ENCODE data around the gene NMT1. TPM values are rescaled to one million over a fixed set of nuclear protein-coding genes. Genes with fewer than 3 reads are reported as not detected.

Gene NMT1
- total and polyA plus RNA-seq, 2 experiments from 2014 or later: 95.6 to 298 TPM

DNA sequence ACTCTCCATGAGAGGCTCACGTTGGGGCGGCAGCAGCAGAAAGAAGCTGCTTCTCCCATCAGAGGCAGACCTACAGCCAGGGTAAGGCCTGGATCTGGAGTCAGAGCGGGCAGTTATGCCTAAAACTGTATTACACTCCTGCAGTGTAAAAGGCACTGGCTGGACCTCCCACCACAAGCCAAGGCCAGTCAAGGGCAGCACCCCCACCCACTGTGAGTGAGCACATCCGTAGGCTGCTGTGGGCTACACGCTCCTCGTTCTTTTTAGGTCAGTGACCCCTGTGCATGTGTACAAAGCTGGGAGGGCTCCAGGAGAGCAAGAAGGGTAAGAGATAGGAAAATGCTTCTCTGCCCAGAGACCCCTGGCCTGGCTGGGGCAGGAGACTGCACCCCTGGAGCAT, 30.4 kb upstream of the NMT1 start:
- peaks cover 3% of the 10 kb centered on the region for H3K27me3 Mint-ChIP-seq (ENCODE audit: insufficient read depth, low read depth, poor library complexity)
- no peaks in the 10 kb centered on the region for H3K9me2 ChIP-seq (ENCODE audit: insufficient read depth)
- peaks cover 5% of the 10 kb centered on the region; the same call in 1 of the 2 replicates for H3K36me3 ChIP-seq (ENCODE audit: insufficient read depth)
- no peaks in the 10 kb centered on the region for H3K4me1 Mint-ChIP-seq
- no peaks in the 10 kb centered on the region for H3K27me3 ChIP-seq (ENCODE audit: insufficient read depth)
- no peak overlapping the region for H2AFZ ChIP-seq
- no peak overlapping the region for H3K27ac Mint-ChIP-seq
- ATAC-seq: no peak
- H3K4me3 ChIP-seq: no peak overlapping the region
- DNase-seq (ENCODE audit: low spot score): no peak
- no peaks in the 10 kb centered on the region; the same call in 2 of the 3 replicates for H3K9me3 Mint-ChIP-seq
- no peak overlapping the region for H3K27ac ChIP-seq (ENCODE audit: low read depth)
- H3K79me2 ChIP-seq (replicated peaks; ENCODE audit: insufficient read depth): no peaks in the 10 kb centered on the region
- no peaks in the 10 kb centered on the region for H4K20me1 ChIP-seq (replicated peaks; ENCODE audit: insufficient read depth)
- H3K36me3 Mint-ChIP-seq (ENCODE audit: low read depth): peaks cover 32% of the 10 kb centered on the region
- TF ChIP-seq, protein P1, sequence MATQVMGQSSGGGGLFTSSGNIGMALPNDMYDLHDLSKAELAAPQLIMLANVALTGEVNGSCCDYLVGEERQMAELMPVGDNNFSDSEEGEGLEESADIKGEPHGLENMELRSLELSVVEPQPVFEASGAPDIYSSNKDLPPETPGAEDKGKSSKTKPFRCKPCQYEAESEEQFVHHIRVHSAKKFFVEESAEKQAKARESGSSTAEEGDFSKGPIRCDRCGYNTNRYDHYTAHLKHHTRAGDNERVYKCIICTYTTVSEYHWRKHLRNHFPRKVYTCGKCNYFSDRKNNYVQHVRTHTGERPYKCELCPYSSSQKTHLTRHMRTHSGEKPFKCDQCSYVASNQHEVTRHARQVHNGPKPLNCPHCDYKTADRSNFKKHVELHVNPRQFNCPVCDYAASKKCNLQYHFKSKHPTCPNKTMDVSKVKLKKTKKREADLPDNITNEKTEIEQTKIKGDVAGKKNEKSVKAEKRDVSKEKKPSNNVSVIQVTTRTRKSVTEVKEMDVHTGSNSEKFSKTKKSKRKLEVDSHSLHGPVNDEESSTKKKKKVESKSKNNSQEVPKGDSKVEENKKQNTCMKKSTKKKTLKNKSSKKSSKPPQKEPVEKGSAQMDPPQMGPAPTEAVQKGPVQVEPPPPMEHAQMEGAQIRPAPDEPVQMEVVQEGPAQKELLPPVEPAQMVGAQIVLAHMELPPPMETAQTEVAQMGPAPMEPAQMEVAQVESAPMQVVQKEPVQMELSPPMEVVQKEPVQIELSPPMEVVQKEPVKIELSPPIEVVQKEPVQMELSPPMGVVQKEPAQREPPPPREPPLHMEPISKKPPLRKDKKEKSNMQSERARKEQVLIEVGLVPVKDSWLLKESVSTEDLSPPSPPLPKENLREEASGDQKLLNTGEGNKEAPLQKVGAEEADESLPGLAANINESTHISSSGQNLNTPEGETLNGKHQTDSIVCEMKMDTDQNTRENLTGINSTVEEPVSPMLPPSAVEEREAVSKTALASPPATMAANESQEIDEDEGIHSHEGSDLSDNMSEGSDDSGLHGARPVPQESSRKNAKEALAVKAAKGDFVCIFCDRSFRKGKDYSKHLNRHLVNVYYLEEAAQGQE (IDR thresholded peaks at IDR 0.05; ENCODE audit: unreplicated experiment): no peak
- TF ChIP-seq, protein P2, sequence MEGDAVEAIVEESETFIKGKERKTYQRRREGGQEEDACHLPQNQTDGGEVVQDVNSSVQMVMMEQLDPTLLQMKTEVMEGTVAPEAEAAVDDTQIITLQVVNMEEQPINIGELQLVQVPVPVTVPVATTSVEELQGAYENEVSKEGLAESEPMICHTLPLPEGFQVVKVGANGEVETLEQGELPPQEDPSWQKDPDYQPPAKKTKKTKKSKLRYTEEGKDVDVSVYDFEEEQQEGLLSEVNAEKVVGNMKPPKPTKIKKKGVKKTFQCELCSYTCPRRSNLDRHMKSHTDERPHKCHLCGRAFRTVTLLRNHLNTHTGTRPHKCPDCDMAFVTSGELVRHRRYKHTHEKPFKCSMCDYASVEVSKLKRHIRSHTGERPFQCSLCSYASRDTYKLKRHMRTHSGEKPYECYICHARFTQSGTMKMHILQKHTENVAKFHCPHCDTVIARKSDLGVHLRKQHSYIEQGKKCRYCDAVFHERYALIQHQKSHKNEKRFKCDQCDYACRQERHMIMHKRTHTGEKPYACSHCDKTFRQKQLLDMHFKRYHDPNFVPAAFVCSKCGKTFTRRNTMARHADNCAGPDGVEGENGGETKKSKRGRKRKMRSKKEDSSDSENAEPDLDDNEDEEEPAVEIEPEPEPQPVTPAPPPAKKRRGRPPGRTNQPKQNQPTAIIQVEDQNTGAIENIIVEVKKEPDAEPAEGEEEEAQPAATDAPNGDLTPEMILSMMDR (conservative IDR thresholded peaks at IDR 0.05; ENCODE audit: low read depth in 2 of 2): no peak
- TF ChIP-seq ZNF114 (CRISPR knock-in tag; IDR thresholded peaks at IDR 0.05): no peak
- TF ChIP-seq, protein P3, sequence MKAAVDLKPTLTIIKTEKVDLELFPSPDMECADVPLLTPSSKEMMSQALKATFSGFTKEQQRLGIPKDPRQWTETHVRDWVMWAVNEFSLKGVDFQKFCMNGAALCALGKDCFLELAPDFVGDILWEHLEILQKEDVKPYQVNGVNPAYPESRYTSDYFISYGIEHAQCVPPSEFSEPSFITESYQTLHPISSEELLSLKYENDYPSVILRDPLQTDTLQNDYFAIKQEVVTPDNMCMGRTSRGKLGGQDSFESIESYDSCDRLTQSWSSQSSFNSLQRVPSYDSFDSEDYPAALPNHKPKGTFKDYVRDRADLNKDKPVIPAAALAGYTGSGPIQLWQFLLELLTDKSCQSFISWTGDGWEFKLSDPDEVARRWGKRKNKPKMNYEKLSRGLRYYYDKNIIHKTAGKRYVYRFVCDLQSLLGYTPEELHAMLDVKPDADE (IDR thresholded peaks at IDR 0.05): no peak
- no peak for TF ChIP-seq CREB1 (CRISPR knock-in tag; IDR thresholded peaks at IDR 0.05; ENCODE audit: low read depth)
- no peaks in the 10 kb centered on the region for H3F3A ChIP-seq (replicated peaks; ENCODE audit: low read depth)
- no peaks in the 10 kb centered on the region for H3K4me1 ChIP-seq (ENCODE audit: insufficient read depth)
- H3K4me2 ChIP-seq: no peak overlapping the region
- no peak overlapping the region for H3K4me3 Mint-ChIP-seq

DNA sequence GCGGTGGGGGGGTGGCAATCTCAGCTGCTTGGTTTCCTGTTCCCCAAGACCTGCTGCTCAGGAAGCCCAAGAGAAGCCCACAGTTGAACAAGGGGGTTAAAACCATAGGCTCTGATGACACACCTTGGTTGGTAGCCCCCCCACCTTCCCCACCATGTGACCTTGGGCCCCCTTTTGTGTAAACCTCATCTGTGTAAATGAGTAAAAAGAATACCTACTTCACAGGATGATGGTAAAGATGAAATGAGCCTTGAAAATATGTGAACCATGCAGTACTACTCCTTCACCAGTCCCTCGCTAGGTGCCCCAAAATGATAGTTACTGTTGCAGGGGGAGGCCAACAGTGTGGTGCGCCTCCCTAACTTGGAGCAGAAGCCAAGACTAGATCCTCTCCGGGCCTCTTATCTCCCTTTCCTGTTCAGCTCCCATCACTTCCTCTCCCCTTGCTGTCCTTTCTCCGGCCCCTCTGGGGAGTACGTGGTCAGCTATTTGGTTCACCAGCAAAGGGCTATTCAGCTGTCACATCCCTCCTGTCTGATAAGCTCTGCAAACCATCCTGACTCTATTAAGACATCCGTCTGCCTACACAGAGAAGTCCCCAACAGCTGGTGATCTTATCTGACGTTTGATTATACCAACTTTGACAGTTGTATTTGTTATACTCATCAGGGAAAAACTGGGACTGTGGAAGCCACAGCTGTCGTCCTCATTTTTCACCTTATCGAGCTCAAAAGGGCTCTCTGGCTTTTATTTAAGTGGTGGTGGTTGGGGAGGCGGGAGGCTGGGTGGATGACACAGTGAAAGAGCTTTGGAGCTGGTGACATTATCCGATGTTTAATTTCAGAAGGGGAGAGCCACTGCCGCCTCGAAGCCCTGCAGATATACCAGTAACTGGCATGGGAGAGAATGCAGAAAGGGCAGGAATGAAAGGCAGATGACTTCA, 29.6 kb upstream of the NMT1 start:
- Mint-ChIP-seq H3K4me3 (no peak overlapping the region; the same call in 2 of the 3 replicates), H3K9me3 (no peaks in the 10 kb centered on the region; the same call in 2 of the 3 replicates), H3K27ac (peak overlapping the region; percentile 47; the same call in 1 of the 2 replicates), H3K27me3 (ENCODE audit: insufficient read depth, low read depth, poor library complexity) (peaks cover 3% of the 10 kb centered on the region), H3K36me3 (ENCODE audit: low read depth) (peaks cover 32% of the 10 kb centered on the region), H3K4me1 (no peaks in the 10 kb centered on the region)
- Histone ChIP-seq H3K79me2 (replicated peaks; ENCODE audit: insufficient read depth) (no peaks in the 10 kb centered on the region), H3K27ac (ENCODE audit: low read depth) (no peak overlapping the region; the same call in 1 of the 2 replicates), H3K4me1 (ENCODE audit: insufficient read depth) (no peaks in the 10 kb centered on the region), H3K36me3 (ENCODE audit: insufficient read depth) (peaks cover 5% of the 10 kb centered on the region; the same call in 1 of the 2 replicates), H3K4me2 (no peak overlapping the region), H3K4me3 (no peak overlapping the region), H3F3A (replicated peaks; ENCODE audit: low read depth) (no peaks in the 10 kb centered on the region), H3K27me3 (ENCODE audit: insufficient read depth) (no peaks in the 10 kb centered on the region), H2AFZ (no peak overlapping the region), H3K9me2 (ENCODE audit: insufficient read depth) (no peaks in the 10 kb centered on the region), H4K20me1 (replicated peaks; ENCODE audit: insufficient read depth) (no peaks in the 10 kb centered on the region)
- TF ChIP-seq, protein P2 (conservative IDR thresholded peaks at IDR 0.05; ENCODE audit: low read depth in 2 of 2): no peak
- no peak for TF ChIP-seq CREB1 (CRISPR knock-in tag; IDR thresholded peaks at IDR 0.05; ENCODE audit: low read depth)
- no peak for TF ChIP-seq JUNB (IDR thresholded peaks at IDR 0.05; ENCODE audit: unreplicated experiment)
- no peak for TF ChIP-seq NANOG (IDR thresholded peaks at IDR 0.05; ENCODE audit: borderline replicate concordance)
- TF ChIP-seq EZH2 (IDR thresholded peaks at IDR 0.05; ENCODE audit: low read depth, unreplicated experiment): no peak
- no peak for DNase-seq (ENCODE audit: low spot score)
- ATAC-seq: no peak
